Mesendoderm (in vitro differentiated cells): ENCODE results near the gene C5orf15.

ENCODE experiments used
- DNase-seq: peaks from one replicate; pipeline ENCODE4 v3.0.0; 2013
- H2AK5ac ChIP-seq: 2 replicates; pipeline ENCODE4 v1.6.1; 2013; ENCODE audit warnings: low read length, inconsistent platforms
- H2BK120ac ChIP-seq: 2 replicates; pipeline ENCODE4 v1.6.1; 2013; ENCODE audit warnings: low read depth, mild to moderate bottlenecking, low read length, moderate library complexity, mixed read lengths
- H2BK15ac ChIP-seq: replicated peaks from 2 replicates; pipeline ENCODE4 v1.6.1; 2013; ENCODE audit warnings: low read depth, mild to moderate bottlenecking, moderate library complexity
- H2BK5ac ChIP-seq: 2 replicates; pipeline ENCODE4 v1.6.1; 2013; ENCODE audit warnings: low read length, inconsistent platforms
- H3K18ac ChIP-seq: 2 replicates; pipeline ENCODE4 v1.6.1; 2013; ENCODE audit warnings: mild to moderate bottlenecking, low read length, mixed read lengths
- H3K23ac ChIP-seq: one replicate; pipeline ENCODE4 v1.6.1; 2013; ENCODE audit warnings: low read length
- H3K27ac ChIP-seq: 2 replicates; pipeline ENCODE4 v1.5.1; 2013; ENCODE audit warnings: low read depth, mild to moderate bottlenecking, inconsistent platforms, low read length, moderate library complexity
- H3K27me3 ChIP-seq: 2 replicates; pipeline ENCODE4 v1.6.1; 2013; ENCODE audit warnings: low read length, control low read depth, mild to moderate bottlenecking, inconsistent platforms; ENCODE audit not compliant: insufficient read depth, poor library complexity
- H3K36me3 ChIP-seq: 2 replicates; pipeline ENCODE4 v1.6.1; 2013; ENCODE audit warnings: low read length, inconsistent platforms; ENCODE audit not compliant: control insufficient read depth, insufficient read depth
- H3K4ac ChIP-seq: one replicate; pipeline ENCODE4 v1.6.1; 2013; ENCODE audit warnings: low read depth, mild to moderate bottlenecking, low read length, moderate library complexity
- H3K4me1 ChIP-seq: 2 replicates; pipeline ENCODE4 v1.6.1; 2013; ENCODE audit warnings: low read depth, low read length, inconsistent platforms; ENCODE audit not compliant: control insufficient read depth
- H3K4me2 ChIP-seq: 2 replicates; pipeline ENCODE4 v1.6.1; 2013; ENCODE audit warnings: low read length
- H3K4me3 ChIP-seq: 2 replicates; pipeline ENCODE4 v1.5.1; 2013; ENCODE audit warnings: mild to moderate bottlenecking, low read length
- H3K56ac ChIP-seq: one replicate; pipeline ENCODE4 v1.6.1; 2013; ENCODE audit warnings: low read length
- H3K79me1 ChIP-seq: 2 replicates; pipeline ENCODE4 v1.6.1; 2013; ENCODE audit warnings: low read length, inconsistent platforms
- H3K79me2 ChIP-seq: 2 replicates; pipeline ENCODE4 v1.6.1; 2013; ENCODE audit warnings: mild to moderate bottlenecking, low read length; ENCODE audit not compliant: control insufficient read depth, insufficient read depth
- H3K9ac ChIP-seq: 2 replicates; pipeline ENCODE4 v1.6.1; 2013; ENCODE audit warnings: low read length, inconsistent platforms
- H4K5ac ChIP-seq: one replicate; pipeline ENCODE4 v1.6.1; 2013; ENCODE audit warnings: low read length
- H4K8ac ChIP-seq: one replicate; pipeline ENCODE4 v1.6.1; 2013; ENCODE audit warnings: low read depth, mild to moderate bottlenecking, control low read depth, low read length, moderate library complexity
- WGBS: extraction: QIAGEN DNeasy Blood & Tissue Kit; methylation state at CpG from one replicate; pipeline ENCODE4 v1.1.7; 2013; ENCODE audit warnings: low lambda C conversion rate, missing lambda C conversion rate; ENCODE audit not compliant: insufficient coverage; ENCODE audit errors: extremely low coverage; 5-methylcytosine and 5-hydroxymethylcytosine counted together

Gene C5orf15

DNA sequence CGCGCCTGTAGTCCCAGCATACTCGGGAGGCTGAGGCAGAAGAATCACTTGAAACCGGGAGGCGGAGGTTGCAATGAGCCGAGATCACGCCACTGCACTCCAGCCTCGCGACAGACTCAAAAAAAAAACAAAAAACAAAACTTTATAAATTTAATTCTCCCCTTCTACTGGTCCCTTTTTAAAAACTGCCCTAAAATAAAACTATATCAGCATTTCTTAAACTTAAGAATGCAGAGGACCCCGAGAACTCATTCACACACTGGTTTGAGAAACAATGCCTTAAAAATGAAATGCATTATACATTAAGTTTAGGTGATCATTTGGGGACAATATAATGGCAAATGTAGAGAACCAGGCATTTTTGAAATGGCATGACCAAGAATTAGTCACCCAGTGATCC lies 2.3 kb downstream of the C5orf15 start:
- no peak overlapping the region for H2AK5ac ChIP-seq
- H2BK120ac ChIP-seq: no peak overlapping the region
- no peak overlapping the region for H3K4me2 ChIP-seq
- peaks cover 9% of the 10 kb centered on the region for H3K79me2 ChIP-seq
- no peaks in the 10 kb centered on the region for H3K27me3 ChIP-seq
- no peak overlapping the region for H4K5ac ChIP-seq
- no peak for DNase-seq
- H3K27ac ChIP-seq: no peak overlapping the region
- no CpG with 5 or more reads among the region's 10 CpGs for WGBS
- H3K23ac ChIP-seq: no peak overlapping the region
- H3K4me1 ChIP-seq: no peaks in the 10 kb centered on the region
- no peak overlapping the region for H3K18ac ChIP-seq
- no peak overlapping the region for H3K4ac ChIP-seq
- H3K56ac ChIP-seq: no peak overlapping the region
- H2BK15ac ChIP-seq: no peak overlapping the region
- no peak overlapping the region for H4K8ac ChIP-seq
- no peak overlapping the region for H3K4me3 ChIP-seq
- H2BK5ac ChIP-seq: no peak overlapping the region
- H3K79me1 ChIP-seq: peaks cover 13% of the 10 kb centered on the region
- no peaks in the 10 kb centered on the region for H3K36me3 ChIP-seq
- no peak overlapping the region for H3K9ac ChIP-seq

- H3K56ac ChIP-seq: no peak overlapping the region
- peaks cover 13% of the 10 kb centered on the region for H3K79me1 ChIP-seq
- no peaks in the 10 kb centered on the region for H3K4me1 ChIP-seq
- H3K9ac ChIP-seq: no peak overlapping the region
- no peak overlapping the region for H3K27ac ChIP-seq
- peaks cover 9% of the 10 kb centered on the region for H3K79me2 ChIP-seq
- H3K36me3 ChIP-seq: no peaks in the 10 kb centered on the region
- WGBS: no CpG with 5 or more reads among the region's 2 CpGs
- no peak overlapping the region for H4K5ac ChIP-seq
- H2BK5ac ChIP-seq: no peak overlapping the region
- no peak overlapping the region for H2BK120ac ChIP-seq
- no peak overlapping the region for H3K18ac ChIP-seq
- H4K8ac ChIP-seq: no peak overlapping the region
- no peak overlapping the region for H3K4me2 ChIP-seq
- no peak for DNase-seq
- no peaks in the 10 kb centered on the region for H3K27me3 ChIP-seq
- no peak overlapping the region for H3K23ac ChIP-seq
- H2AK5ac ChIP-seq: no peak overlapping the region
- no peak overlapping the region for H3K4me3 ChIP-seq
- H3K4ac ChIP-seq: no peak overlapping the region
- H2BK15ac ChIP-seq: no peak overlapping the region
Observed at GRCh38 chr5:133963493-133964128, 4.8 kb downstream of the C5orf15 start.

DNA sequence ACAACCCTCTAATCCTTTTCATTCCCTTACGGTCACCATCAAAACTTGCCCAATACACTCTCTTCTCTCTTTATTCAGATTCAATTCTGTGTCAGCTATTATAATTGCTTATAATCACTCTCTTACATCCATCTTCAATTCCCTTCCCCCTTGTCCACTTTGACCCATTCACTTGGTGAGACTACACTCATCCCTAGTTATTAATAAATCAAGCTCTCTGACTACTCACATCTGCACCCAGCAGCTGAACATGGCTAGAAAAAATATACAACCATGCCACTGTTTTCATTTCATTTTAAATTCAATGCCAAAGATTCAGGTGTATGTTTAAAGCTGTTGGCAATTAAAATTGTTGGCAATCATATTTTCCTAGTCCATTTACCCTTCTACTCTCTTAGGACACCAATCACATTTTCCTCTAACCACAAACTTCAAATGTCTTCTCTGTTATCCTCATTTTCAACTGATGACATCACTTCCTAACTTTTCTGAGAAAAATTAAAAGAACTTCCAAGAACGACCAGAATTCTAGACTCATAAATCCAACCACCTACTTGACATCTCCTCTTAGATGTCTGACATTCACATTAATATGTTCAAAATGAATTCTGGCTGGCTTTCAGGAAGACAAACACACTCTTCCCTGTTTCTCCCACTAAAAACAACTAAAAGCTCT lies 5.5 kb downstream of the C5orf15 start:
- no peak for DNase-seq

GRCh38 chr5:133962131-133962530 lies 6.3 kb downstream of the C5orf15 start:
- DNase-seq: no peak
- Histone ChIP-seq H2BK120ac (no peak overlapping the region), H4K5ac (no peak overlapping the region), H3K18ac (no peak overlapping the region), H3K23ac (no peak overlapping the region), H3K4me1 (no peaks in the 10 kb centered on the region), H4K8ac (no peak overlapping the region), H2AK5ac (no peak overlapping the region), H3K4me3 (no peak overlapping the region), H3K9ac (no peak overlapping the region), H3K79me2 (peaks cover 4% of the 10 kb centered on the region), H3K27ac (no peak overlapping the region), H3K56ac (no peak overlapping the region), H3K4ac (no peak overlapping the region), H3K27me3 (no peaks in the 10 kb centered on the region), H3K36me3 (no peaks in the 10 kb centered on the region), H3K4me2 (no peak overlapping the region), H2BK5ac (no peak overlapping the region), H2BK15ac (no peak overlapping the region), H3K79me1 (peaks cover 8% of the 10 kb centered on the region)
- WGBS: no CpG with 5 or more reads among the region's 2 CpGs

More for the DNA sequence above, 5.5 kb downstream of the C5orf15 start:
- Histone ChIP-seq H3K27ac (no peak overlapping the region), H4K5ac (no peak overlapping the region), H2AK5ac (no peak overlapping the region), H3K36me3 (no peaks in the 10 kb centered on the region), H3K23ac (no peak overlapping the region), H3K27me3 (no peaks in the 10 kb centered on the region), H4K8ac (no peak overlapping the region), H3K9ac (no peak overlapping the region), H2BK15ac (no peak overlapping the region), H3K4me3 (no peak overlapping the region), H3K79me2 (peaks cover 9% of the 10 kb centered on the region), H3K4me2 (no peak overlapping the region), H3K4ac (no peak overlapping the region), H2BK5ac (no peak overlapping the region), H3K18ac (no peak overlapping the region), H3K56ac (no peak overlapping the region), H3K4me1 (no peaks in the 10 kb centered on the region), H3K79me1 (peaks cover 11% of the 10 kb centered on the region), H2BK120ac (no peak overlapping the region)
- 100% methylated on average over 1 of the region's 2 CpGs for WGBS

GRCh38 chr5:133959643-133960042 lies 8.8 kb downstream of the C5orf15 start:
- Histone ChIP-seq H3K9ac (no peak overlapping the region), H2BK120ac (no peak overlapping the region), H3K4ac (no peak overlapping the region), H3K56ac (no peak overlapping the region), H2AK5ac (no peak overlapping the region), H3K4me3 (no peak overlapping the region), H3K79me1 (peaks cover 2% of the 10 kb centered on the region), H3K4me2 (no peak overlapping the region), H3K36me3 (no peaks in the 10 kb centered on the region), H4K5ac (no peak overlapping the region), H4K8ac (no peak overlapping the region), H3K79me2 (no peaks in the 10 kb centered on the region), H3K4me1 (no peaks in the 10 kb centered on the region), H2BK15ac (no peak overlapping the region), H2BK5ac (no peak overlapping the region), H3K27ac (no peak overlapping the region), H3K23ac (no peak overlapping the region), H3K18ac (no peak overlapping the region), H3K27me3 (no peaks in the 10 kb centered on the region)
- DNase-seq: no peak
- no CpG with 5 or more reads among the region's 11 CpGs for WGBS
